MG63 (cell line): ENCODE measurements around the gene SLC44A5. TPM values are rescaled to one million over a fixed set of nuclear protein-coding genes. Genes with fewer than 3 reads are reported as not detected.
A peak's percentile ranks its signal among the peaks of the same experiment; 100 is the strongest.
"Not testable (repeated sequence)": the region's sequence is repeated elsewhere in the genome, so short reads cannot be mapped to it uniquely, and the experiment has no call there.

ENCODE experiments used
- DNase-seq: peaks from one replicate; pipeline ENCODE4 v3.0.0-alpha.2; 2020
- H3K27me3 ChIP-seq: fragments of 250-450 bp; sonication (Bioruptor Pico); 2 replicates; pipeline ENCODE4 v1.5.1; 2020; ENCODE audit warnings: mild to moderate bottlenecking, moderate library complexity
- H3K36me3 ChIP-seq: fragments of 250-450 bp; sonication (Bioruptor Pico); 2 replicates; pipeline ENCODE4 v1.5.1; 2020; ENCODE audit warnings: mild to moderate bottlenecking, moderate library complexity
- H3K4me3 ChIP-seq: fragments of 250-450 bp; sonication (Bioruptor Pico); 2 replicates; pipeline ENCODE4 v1.5.1; 2020; ENCODE audit warnings: mild to moderate bottlenecking, moderate library complexity
- H3K9me3 ChIP-seq: fragments of 250-450 bp; sonication (Bioruptor Pico); 2 replicates; pipeline ENCODE4 v1.5.1; 2020; ENCODE audit warnings: mild to moderate bottlenecking, moderate library complexity
- total RNA-seq: library from RNA; depleted of rRNA; stranded (reverse); fragments of >200 nt; shearing (Covaris generic); gene quantifications from 2 replicates; pipeline ENCODE4 v1.2.3, GENCODE V29; 2014; ENCODE audit warnings: low replicate concordance; rRNA removed

SLC44A5 gene
- not detected in 2 replicates for total RNA-seq

DNA sequence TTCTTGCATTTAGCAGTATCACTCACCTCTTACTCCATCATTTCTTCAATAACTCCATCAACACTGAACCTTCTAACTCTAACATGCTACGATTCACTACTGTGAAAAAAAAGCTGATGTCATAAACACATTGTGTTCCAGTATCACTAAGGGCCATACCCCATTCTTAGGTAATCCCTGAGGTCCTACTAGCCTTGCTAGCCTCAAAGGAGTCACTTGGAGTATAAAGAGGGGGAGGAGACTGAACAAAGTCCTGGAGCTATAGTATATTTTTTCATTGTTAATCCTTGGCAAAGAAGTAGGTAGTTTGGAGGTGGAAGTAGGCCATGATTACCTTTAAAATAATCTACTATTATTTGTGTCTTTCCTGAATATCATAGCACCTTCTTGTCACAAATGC, at the start of gene SLC44A5:
SLC44A5 (minus strand) TSS at position 101 of the 400 bp plus-strand sequence. CDS start 69,667 bp downstream, outside the sequence.
- H3K9me3 ChIP-seq = no peaks in the 10 kb centered on the region
- peaks cover 20% of the 10 kb centered on the region for H3K27me3 ChIP-seq
- no peak within 1 kb of the TSS for H3K4me3 ChIP-seq
- H3K36me3 ChIP-seq = no peaks in the 10 kb centered on the region
- no peak for DNase-seq

- DNase-seq = no peak
- H3K9me3 ChIP-seq = no peaks in the 10 kb centered on the region; the same call in 1 of the 2 replicates
- no peaks in the 10 kb centered on the region; the same call in 1 of the 2 replicates for H3K27me3 ChIP-seq
- no peaks in the 10 kb centered on the region for H3K36me3 ChIP-seq
- no peak overlapping the region for H3K4me3 ChIP-seq
Observed at GRCh38 chr1:75655931-75656330, 45.0 kb upstream of the SLC44A5 start.

DNA sequence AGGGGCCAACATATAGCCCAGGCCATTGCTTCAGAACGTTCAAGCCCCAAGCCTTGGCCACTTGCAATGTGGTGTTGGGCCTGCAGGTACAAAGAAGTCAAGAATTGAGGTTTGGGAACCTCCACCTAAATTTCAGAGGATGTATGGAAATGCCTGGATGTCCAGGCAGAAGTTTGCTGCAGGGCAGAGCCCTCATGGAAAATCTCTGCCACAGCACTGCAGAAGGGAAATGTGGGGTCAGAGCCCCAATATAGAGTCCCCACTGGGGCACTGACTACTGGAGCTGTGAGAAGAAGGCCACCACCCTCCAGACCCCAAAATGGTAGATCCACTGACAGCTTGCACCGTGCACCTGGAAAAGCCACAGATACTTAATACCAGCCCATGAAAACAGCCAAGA, 36.3 kb upstream of the SLC44A5 start:
- not testable (repeated sequence) for H3K36me3 ChIP-seq, H3K9me3 ChIP-seq, H3K4me3 ChIP-seq, H3K27me3 ChIP-seq, DNase-seq

- H3K27me3 ChIP-seq, H3K36me3 ChIP-seq, H3K9me3 ChIP-seq, H3K4me3 ChIP-seq, DNase-seq: not testable (repeated sequence)
Observed at GRCh38 chr1:75645153-75645552, 34.2 kb upstream of the SLC44A5 start.

DNA sequence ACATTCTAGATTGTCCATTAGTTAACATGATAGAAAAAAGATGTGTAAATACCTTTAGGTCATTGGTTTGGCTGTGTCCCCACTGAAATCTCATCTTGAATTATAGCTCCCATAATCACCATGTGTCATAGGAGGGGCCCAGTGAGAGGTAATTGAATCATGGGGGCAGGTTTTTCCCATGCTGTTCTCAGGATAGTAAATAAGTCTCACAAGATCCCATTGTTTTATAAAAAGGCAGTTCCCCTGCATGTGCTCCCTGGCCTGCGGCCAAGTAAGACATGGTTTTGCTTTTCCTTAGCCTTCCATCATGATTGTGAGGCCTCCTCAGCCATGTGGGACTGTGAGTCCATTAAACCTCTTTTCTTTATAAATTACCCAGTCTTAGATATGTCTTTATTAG, 32.5 kb upstream of the SLC44A5 start:
- DNase-seq = no peak
- Histone ChIP-seq H3K4me3 (no peak overlapping the region), H3K36me3 (no peaks in the 10 kb centered on the region), H3K9me3 (no peaks in the 10 kb centered on the region), H3K27me3 (no peaks in the 10 kb centered on the region)

DNA sequence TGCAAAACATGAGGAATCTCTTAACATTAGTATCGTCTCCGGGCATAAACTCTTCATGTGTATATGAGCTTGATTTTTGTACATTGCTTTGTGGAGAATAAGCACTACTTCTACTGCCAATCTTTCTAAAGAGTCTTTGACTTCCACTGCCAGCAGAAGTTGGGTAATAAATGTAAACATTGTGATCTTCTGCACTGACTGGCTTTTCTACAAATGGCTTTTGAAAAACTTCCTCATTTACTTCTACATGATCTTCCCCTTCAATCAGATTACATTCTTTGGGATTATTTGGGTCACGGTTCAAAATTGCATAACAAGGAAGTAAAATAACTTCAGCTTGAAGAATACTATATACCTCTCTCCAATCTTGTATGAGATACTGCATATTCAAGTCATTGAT, 30.4 kb upstream of the SLC44A5 start:
- Histone ChIP-seq H3K27me3 (no peaks in the 10 kb centered on the region), H3K9me3 (no peaks in the 10 kb centered on the region), H3K4me3 (no peak overlapping the region), H3K36me3 (no peaks in the 10 kb centered on the region)
- DNase-seq = no peak

DNA sequence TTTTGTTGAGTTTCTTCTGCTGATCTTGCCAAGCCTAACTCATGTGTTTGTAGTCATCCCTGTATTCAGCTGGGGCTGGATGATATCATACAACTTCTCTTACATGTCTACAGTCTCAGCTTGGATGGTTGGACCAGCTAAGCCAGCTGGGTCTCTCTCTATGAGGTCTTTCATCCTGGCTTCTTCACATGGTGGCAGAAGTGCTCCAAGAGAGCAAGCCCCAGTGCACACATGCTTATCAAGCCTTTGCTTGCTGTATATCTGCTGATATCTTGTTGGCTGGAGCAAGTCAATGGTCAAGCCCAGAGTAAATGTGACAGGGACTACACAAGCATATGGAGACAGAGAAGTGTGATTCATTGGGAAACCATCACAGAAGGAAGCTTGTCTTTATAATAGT, 29.2 kb upstream of the SLC44A5 start:
- no peaks in the 10 kb centered on the region for H3K27me3 ChIP-seq
- no peak overlapping the region for H3K4me3 ChIP-seq
- H3K36me3 ChIP-seq = no peaks in the 10 kb centered on the region
- DNase-seq = no peak
- no peaks in the 10 kb centered on the region for H3K9me3 ChIP-seq

DNA sequence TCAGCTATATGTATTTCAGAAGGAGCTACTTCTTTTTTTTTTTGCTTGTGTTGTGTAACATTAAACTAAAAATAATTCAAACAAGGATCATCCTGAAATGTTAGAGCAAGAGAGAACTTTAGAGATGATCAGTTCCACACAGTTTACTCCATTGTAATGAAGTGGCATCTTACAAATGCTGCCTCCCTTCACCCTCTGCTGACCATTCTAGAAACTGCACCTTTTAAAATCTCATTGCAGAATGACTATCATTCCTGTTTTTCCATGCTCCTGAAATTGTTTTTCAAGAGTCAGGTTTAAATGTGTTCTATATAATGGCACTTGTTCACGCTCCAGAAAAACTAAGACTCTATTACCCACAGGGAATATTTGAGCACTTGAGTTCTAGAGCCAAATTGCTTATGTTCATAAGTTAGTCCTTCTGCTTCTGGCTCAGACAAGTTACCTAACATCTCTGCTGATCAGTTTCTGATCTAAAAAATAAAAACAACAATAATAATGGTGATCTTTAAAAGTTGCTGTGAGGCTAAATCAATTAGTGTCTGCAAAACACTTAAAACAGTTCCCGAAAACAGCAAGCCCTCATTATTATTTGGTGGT, 21.5 kb upstream of the SLC44A5 start:
- no peaks in the 10 kb centered on the region; the same call in 1 of the 2 replicates for H3K27me3 ChIP-seq
- no peaks in the 10 kb centered on the region for H3K9me3 ChIP-seq
- H3K4me3 ChIP-seq = no peak overlapping the region
- DNase-seq = no peak
- no peaks in the 10 kb centered on the region for H3K36me3 ChIP-seq

DNA sequence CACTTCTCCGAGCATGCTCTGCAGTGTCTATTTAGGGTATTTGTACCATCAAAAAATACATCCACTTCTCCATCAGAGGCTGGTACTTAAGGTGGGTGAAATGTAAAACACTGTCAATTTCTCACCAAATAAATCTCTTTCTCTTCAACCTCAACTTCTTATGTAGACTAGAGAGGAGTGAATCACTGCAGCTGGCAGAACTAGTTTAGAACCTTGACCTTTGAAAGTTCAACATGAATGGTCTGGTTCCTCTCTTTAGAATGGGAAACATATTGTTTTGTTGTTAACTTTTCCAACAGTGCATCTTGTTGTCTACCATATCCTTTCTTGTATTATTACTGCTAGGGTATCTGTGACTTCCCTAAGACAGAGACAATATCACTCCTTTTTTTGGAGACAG, 20.1 kb upstream of the SLC44A5 start:
- H3K4me3 ChIP-seq = no peak overlapping the region
- no peaks in the 10 kb centered on the region for H3K9me3 ChIP-seq
- no peak for DNase-seq
- H3K36me3 ChIP-seq = no peaks in the 10 kb centered on the region
- H3K27me3 ChIP-seq = no peaks in the 10 kb centered on the region; the same call in 1 of the 2 replicates

- Histone ChIP-seq H3K36me3 (no peaks in the 10 kb centered on the region), H3K27me3 (no peaks in the 10 kb centered on the region; the same call in 1 of the 2 replicates), H3K9me3 (no peaks in the 10 kb centered on the region), H3K4me3 (no peak overlapping the region)
- no peak for DNase-seq
Observed at GRCh38 chr1:75630004-75630594, 19.2 kb upstream of the SLC44A5 start.

- DNase-seq = no peak
- Histone ChIP-seq H3K9me3 (no peaks in the 10 kb centered on the region), H3K4me3 (no peak overlapping the region), H3K36me3 (no peaks in the 10 kb centered on the region), H3K27me3 (peaks cover 3% of the 10 kb centered on the region)
Observed at GRCh38 chr1:75625795-75626194, 14.9 kb upstream of the SLC44A5 start.

GRCh38 chr1:75618382-75618781, 7.5 kb upstream of the SLC44A5 start:
- no peak overlapping the region for H3K4me3 ChIP-seq
- H3K36me3 ChIP-seq = no peaks in the 10 kb centered on the region
- H3K9me3 ChIP-seq = no peaks in the 10 kb centered on the region
- no peak for DNase-seq
- peaks cover 29% of the 10 kb centered on the region for H3K27me3 ChIP-seq

GRCh38 chr1:75616436-75617433, 5.8 kb upstream of the SLC44A5 start:
- Histone ChIP-seq H3K4me3 (no peak overlapping the region), H3K27me3 (peaks cover 29% of the 10 kb centered on the region), H3K36me3 (no peaks in the 10 kb centered on the region), H3K9me3 (no peaks in the 10 kb centered on the region)
- no peak for DNase-seq

GRCh38 chr1:75615613-75616435, 4.9 kb upstream of the SLC44A5 start:
- H3K4me3 ChIP-seq = peak overlapping the region; percentile 49
- peaks cover 29% of the 10 kb centered on the region for H3K27me3 ChIP-seq
- peak; percentile 25 for DNase-seq
- no peaks in the 10 kb centered on the region for H3K36me3 ChIP-seq
- no peaks in the 10 kb centered on the region for H3K9me3 ChIP-seq

DNA sequence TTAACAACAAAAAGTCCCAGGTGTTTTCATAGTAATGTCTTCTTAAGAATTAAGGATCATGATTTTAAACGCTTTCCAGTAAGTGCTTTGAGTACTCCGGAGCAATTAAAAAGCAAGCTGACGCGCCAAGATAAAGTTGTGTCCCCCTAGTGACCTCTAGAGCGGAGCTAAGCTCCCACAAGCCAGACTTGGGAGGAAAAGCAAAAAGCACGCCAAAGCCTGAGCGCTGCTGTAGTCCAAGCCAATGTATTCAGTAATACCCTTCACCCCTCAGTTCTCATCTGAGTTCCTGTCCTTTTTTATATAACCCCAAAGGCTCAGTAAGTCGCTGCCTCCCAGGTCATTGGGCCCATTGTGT, 3.5 kb upstream of the SLC44A5 start:
- H3K27me3 ChIP-seq = peaks cover 29% of the 10 kb centered on the region
- H3K4me3 ChIP-seq = peak overlapping the region; percentile 49

DNA sequence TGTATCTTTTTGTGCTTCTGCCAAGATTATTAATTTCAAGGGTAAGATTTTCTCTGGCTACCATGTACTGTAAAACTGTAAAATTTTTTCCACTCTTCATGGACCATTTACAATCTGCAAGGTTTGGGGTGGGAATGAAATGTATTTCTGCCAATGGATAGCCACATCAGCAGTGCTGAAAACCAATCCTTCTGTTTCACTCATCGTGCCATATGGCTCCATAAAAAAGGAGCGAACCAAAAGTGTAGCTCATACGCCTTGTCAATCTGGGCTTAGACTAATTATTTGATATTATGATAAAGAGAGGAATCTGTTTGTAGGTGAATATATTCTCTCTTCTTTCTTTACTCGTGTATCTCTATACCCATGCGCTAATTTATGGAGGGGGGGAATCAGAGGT, 3.0 kb upstream of the SLC44A5 start:
- H3K27me3 ChIP-seq = peaks cover 29% of the 10 kb centered on the region
- no peak for DNase-seq
- no peak overlapping the region for H3K4me3 ChIP-seq
- no peaks in the 10 kb centered on the region for H3K36me3 ChIP-seq
- H3K9me3 ChIP-seq = no peaks in the 10 kb centered on the region

More for the DNA sequence above, 3.5 kb upstream of the SLC44A5 start:
- no peaks in the 10 kb centered on the region for H3K9me3 ChIP-seq
- H3K36me3 ChIP-seq = no peaks in the 10 kb centered on the region
- no peak for DNase-seq
